Astrocyte of the cerebellum (primary cell): ENCODE results near the gene ABHD1.
A peak's percentile ranks its signal among the peaks of the same experiment; 100 is the strongest.

Experiments
- DNase-seq: peaks from one replicate; pipeline ENCODE4 v3.0.0-alpha.2; 2011; ENCODE audit warnings: low read depth
- H3K4me3 ChIP-seq: 2 replicates; pipeline ENCODE4 v1.5.1; 2011; ENCODE audit warnings: mild to moderate bottlenecking, low read depth, low read length, moderate library complexity
- CTCF ChIP-seq: IDR thresholded peaks from 2 replicates; pipeline ENCODE4 v1.5.1; 2012; ENCODE audit warnings: low read length, low read depth, moderate library complexity, mild to moderate bottlenecking; ENCODE audit errors: missing control alignments
- in situ Hi-C: cut with HindIII; loops from 2 replicates; pipeline ENCODE4 v1.10.0; 2017; ENCODE audit warnings: low sequenced_read_pairs

The ABHD1 gene

DNA sequence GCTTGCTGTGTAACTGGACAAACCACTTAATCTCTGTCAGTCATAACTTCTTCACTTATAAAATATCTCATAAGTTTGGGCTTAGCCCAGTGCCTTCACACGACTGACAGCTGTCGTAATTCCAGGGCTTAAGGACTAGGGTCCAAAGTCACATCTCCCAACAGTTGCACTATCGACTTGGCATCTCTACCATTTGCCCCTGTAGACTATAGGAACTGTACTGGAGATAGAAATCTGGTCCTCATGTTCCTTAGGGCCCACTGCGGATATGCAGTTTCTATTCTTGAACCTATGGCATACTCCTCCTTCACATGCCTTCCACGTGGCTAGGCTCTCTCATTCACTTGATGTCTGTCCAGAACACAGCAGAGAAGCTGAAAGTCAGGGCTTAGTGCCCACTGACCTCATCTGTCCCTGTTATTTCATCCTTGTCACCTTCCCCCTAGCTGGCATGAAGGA is 2.7 kb downstream of the ABHD1 start:
- H3K4me3 ChIP-seq: no peak overlapping the region
- no peak for DNase-seq
- in situ Hi-C loops: no loop called here
- no peak for TF ChIP-seq CTCF

DNA sequence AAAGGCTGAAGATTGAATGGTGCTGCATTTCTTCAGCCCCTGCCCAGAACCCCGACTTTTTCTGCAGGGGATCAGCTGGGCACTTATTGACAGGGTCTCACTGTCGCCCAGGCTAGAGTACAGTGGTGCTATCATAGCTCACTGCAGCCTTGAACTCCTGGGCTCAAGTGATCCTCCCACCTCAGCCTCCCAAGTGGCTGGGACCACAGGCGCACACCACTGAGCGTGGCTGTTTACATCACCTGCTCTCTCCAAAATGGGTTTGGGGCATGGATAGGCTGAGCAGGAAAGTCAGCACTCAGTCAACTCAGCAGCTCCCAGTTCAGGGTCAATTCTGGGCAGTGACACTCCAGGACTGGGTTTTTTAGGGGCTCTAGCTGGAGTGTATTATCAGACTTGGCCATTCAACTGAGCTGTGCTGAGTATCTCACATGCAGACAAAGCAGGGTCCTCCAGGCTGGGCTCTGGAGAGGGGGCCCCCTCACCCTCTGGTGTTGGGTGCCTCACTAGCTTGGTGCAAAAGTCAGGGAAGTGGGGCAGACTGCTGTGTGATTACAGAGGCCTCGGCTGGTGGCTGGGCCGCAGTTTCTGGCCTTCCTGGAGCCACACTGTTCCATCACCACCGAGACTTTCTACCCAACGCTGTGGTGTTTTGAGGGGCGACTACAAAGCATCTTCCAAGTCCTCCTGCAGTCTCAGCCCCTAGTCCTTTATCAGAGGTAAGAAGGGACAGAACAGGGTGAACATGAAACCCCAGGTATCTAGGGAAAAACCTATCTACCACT is 4.5 kb downstream of the ABHD1 start:
- DNase-seq: no peak
- no peak overlapping the region for H3K4me3 ChIP-seq
- TF ChIP-seq CTCF: no peak
- in situ Hi-C loops: no loop called here

- TF ChIP-seq CTCF: no peak
- no peak overlapping the region for H3K4me3 ChIP-seq
- in situ Hi-C loops: no loop called here
- DNase-seq: no peak
These were observed 5.3 kb downstream of the ABHD1 start for GRCh38 chr2:27128668-27129571.

DNA sequence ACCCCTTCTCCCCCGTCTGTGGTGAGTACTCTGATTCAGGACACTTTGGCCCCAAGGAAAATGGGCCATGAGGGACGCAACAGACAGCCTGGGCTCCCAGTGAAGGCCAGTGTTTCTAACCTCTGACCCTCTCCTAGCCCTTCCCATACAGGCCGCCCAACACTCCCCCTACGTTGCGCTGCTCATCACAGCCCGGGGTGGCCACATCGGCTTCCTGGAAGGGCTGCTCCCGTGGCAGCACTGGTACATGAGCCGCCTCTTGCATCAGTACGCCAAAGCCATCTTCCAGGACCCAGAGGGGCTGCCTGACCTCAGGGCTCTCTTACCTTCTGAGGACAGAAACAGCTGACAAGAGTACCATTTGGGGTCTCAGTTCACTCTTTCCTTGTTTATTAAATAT is 6.8 kb downstream of the ABHD1 start:
- no peak for DNase-seq
- TF ChIP-seq CTCF: no peak
- no peak overlapping the region for H3K4me3 ChIP-seq
- in situ Hi-C loops: no loop called here

DNA sequence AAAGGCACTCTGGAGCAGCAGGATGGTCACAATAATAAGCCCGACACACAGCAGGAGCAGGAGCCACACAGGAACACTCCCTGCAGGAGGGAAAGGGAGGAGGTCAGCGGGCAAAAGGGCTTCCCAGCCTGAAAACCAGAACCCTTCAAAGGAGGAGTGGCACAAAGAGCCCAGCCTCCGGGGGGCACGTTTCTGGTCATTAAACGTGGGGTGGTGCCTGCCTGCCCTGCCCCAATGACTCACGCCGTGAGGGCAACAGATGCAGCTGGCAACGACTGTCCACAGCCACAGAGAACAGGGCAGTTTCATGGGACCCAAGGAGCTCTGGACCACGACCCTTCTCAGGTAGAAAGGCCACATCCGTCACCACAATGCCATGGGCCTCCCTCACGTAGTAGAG is 7.8 kb downstream of the ABHD1 start:
- TF ChIP-seq CTCF: no peak
- no peak overlapping the region for H3K4me3 ChIP-seq
- no peak for DNase-seq
- in situ Hi-C loops: no loop called here

- no peak for TF ChIP-seq CTCF
- in situ Hi-C loops: no loop called here
- H3K4me3 ChIP-seq: peak overlapping the region; percentile 92
- DNase-seq: no peak
These were observed 9.7 kb downstream of the ABHD1 start for GRCh38 chr2:27133195-27133875.
